GM18520 (cell line): ENCODE measurements around the gene EXOC6.

Source experiments
- ATAC-seq: cut with Tn5 transposase; IDR thresholded peaks from one replicate; pipeline ENCODE4 v1.9.1; 2021; ENCODE audit not compliant: unreplicated experiment

EXOC6 gene, protein sequence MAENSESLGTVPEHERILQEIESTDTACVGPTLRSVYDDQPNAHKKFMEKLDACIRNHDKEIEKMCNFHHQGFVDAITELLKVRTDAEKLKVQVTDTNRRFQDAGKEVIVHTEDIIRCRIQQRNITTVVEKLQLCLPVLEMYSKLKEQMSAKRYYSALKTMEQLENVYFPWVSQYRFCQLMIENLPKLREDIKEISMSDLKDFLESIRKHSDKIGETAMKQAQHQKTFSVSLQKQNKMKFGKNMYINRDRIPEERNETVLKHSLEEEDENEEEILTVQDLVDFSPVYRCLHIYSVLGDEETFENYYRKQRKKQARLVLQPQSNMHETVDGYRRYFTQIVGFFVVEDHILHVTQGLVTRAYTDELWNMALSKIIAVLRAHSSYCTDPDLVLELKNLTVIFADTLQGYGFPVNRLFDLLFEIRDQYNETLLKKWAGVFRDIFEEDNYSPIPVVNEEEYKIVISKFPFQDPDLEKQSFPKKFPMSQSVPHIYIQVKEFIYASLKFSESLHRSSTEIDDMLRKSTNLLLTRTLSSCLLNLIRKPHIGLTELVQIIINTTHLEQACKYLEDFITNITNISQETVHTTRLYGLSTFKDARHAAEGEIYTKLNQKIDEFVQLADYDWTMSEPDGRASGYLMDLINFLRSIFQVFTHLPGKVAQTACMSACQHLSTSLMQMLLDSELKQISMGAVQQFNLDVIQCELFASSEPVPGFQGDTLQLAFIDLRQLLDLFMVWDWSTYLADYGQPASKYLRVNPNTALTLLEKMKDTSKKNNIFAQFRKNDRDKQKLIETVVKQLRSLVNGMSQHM

DNA sequence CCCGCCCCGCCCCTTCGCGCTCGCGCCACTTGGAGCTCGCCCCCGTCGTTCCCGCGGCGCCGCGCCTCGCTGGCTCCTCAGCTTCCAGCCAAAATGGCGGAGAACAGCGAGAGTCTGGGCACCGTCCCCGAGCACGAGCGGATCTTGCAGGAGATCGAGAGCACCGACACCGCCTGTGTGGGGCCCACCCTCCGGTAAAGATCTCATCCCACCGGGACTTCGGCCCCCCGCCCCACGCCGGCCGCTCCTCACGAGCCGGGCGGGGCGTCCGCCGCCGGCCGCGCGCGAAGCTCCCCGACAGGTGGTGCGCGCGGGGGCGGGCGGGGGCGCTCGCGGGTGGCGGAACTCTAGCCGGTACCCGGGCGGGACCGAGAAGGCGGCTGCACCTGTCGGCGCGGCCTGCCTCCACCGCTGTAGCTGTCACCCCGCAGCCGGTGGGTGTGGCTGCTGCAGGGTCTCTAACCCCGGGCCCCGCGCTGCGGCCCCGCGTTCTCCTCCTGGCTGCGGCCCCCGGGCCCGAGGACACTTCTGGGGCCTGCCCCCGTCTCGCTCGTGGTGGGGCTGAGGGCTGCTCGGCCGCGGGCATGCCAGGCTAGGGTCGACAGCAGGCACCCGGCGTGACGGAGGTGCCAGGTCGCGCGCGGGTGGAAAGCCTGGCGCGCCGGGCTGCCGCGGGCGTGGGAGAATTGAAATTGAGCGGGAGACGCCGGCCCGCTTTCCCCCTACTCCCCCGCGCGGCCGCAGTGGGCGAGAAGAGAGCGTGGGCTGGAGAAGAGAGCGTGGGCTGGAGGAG is at the start of gene EXOC6:
TSS of gene EXOC6 (plus strand) at position 80 of the 793 bp plus-strand sequence. CDS start at position 94, 14 bp downstream.
- ATAC-seq = peak; percentile 65

DNA sequence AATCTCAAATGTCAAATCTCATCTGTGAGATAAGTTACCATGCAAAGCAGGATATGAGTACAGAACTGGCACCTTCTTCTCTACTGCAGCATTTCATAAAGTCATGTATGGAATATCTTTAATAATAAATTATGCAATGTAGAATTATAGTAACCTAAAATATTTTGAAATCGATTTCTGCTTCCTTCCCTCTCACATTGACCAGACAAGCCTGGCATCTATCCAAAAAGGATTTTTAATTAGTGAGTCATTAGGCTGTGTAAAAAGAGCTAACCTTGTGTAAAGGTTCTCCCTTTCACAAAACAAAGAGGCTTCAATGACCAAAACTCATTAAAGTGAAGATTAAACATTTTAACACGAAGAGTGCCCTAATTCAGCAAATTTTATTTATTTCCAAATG is 48.8 kb upstream of the EXOC6 start:
- no peak for ATAC-seq

DNA sequence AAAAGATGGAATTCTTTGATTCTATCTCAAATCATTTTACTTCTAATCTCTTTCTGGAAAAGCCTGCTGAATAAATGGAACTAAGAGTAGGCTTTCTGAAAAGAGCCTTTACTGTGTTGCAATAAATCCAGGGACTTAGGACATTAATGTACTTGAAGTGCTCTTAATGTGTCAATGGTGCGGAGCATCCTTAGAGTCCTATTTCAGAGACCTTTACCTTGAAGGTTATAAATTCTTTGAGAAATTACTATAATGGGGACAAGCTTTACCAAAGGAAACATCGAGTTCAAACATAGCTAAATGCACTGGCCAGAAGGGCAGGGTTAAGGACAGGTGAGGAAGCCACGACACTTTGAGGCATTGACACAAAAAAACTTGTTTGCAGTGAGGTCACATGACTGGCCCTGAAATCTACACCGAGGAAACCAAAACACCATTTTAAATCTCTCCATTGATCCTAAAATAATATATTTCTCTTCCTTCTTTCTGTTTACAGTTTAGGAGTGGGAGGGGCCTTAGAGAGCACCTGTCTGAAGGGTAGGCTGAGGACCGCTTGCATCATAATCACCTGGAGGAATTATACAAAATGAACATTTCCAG is 48.1 kb upstream of the EXOC6 start:
- no peak for ATAC-seq

DNA sequence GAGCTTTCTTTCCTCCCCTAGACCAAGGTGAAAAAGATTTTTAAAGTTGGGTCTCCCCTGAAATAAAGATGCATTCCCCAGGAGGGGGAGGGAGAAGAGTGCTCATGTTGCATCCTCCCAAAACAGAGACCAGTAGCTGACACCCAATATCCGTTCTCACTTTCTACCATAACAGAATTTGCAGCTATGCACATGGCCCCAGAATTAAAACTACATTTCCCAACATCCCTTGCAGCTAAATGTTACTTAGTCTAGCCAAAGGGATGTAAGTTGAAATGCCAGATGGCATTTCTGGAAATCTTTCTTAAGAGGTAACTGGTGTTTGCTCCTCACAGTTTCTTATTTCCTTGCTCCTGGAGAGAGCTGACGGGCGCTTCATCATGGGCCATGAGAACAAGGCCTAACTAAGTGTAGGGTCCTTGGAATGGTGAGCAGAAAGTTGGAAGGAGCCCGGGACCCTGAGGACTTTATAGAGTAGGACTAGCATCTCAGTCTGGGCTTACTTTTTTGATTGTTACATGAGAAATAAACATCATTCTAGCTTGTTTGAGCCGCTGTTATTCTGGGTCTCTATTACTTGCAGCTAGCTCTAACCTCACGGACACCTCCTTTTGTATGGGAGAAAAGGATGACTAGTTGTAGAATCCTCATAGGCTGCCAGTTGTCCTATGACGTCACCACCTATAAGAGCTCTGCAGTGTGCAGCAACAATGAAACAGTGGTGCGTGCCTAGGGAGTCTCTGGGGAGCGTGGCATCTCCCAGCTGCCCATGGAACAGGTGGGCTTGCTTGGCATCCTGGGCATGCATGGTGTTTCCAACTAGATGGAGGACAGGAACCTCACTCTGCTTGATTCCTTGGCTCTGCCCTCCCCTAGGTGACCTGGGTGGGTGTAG is 46.1 kb upstream of the EXOC6 start:
- no peak for ATAC-seq

DNA sequence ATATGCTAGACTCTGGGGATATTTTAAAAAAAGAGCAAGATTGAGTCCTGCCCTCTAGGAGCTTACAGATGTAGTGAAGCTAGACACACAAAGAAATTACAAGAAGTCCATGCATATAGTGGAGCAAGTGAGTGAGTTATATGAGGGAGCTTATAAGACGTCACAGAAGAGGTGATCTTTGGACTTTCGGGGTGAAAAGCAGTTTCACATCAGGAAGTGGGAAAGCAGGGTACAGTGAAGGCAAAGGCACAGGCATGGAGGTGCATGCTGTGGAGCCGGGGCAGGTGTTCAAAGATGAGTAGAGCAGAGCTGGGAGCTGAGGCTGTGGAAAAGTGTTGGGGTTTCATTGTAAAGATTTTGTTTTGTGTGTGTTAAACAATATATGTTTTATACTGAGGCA is 38.5 kb upstream of the EXOC6 start:
- no peak for ATAC-seq

DNA sequence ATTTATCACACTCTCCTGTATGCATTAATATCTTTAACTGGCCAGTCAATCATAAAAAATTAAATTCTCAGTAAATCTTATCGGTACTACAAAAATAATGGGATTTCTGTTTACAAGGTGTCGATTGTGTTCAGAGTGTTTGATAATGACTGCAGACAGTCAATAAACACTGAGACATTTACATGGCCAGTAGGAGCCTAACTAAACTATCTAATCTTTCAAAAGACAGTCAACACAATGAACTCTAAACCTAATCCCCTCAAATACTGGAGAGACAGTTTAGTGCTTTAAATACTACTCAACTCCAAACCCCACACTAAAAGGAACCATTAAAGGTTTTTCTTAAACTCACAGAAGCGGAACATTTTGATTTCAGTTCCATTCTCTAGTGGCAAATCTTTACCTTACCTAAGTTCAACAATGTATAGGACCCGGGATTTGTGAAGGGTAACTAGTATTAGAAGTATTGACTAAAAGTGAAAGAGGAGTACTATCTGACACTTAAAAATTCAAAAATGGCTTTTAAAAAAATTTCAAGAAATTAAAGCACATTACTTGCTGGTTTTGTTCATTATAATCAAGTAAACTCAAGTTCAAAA is 37.3 kb upstream of the EXOC6 start:
- ATAC-seq = no peak

DNA sequence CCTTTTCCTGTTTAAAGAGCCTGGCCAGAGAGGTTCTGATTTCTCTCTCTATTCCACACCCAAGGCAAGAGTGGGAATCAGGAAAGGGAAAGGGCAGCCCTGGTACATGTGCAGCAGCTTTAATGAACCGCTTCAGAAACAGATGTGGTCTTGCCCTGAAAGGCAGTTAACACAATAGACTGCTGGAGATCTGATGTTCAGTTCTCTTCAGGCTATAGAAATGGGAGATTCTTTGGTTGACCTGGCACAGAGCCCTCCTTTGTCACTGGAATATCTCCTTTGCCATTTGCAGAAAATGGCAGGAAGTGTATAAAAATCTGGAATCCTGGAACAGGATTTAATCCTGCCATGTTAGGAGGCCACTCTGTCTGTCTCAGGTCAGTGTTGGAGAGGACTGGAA is 36.3 kb upstream of the EXOC6 start:
- ATAC-seq = no peak

DNA sequence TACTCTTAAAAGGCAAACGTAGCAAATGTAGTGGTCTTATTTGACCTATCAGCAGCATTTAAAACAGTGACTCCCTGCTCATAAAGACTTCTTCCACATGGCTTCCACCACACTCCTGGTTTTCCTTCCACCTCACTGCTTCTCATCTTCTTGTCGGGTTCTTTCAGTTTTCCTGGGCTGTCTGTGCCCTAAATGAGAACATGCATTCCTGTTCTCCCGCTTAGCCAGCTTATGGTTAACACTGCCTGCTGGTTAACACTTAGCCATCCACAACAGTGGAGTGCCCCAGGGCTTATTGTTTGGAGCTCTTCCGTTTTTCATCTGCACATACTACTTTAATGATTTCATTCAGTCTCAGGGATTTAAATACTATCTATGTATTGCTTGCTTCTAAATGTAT is 34.3 kb upstream of the EXOC6 start:
- no peak for ATAC-seq

DNA sequence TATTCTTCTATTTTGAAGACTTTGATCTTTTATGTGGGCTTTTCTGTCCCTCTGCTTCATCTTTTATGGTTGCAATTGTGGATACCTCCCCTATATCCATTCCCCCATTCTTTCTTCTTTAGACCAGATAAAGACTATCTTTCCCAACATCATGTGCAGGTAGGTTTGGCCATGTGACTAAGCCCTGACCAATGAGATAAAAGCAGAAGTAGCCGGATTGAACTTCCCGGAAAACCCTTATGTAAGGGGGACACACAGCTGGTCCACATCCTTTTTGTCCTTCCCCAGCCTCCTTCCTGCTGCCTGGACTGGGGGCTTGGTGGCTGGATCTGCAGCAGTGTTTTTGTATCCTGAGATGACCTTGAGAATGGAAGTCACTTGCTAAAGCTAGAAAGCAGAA is 33.5 kb upstream of the EXOC6 start:
- ATAC-seq = no peak

DNA sequence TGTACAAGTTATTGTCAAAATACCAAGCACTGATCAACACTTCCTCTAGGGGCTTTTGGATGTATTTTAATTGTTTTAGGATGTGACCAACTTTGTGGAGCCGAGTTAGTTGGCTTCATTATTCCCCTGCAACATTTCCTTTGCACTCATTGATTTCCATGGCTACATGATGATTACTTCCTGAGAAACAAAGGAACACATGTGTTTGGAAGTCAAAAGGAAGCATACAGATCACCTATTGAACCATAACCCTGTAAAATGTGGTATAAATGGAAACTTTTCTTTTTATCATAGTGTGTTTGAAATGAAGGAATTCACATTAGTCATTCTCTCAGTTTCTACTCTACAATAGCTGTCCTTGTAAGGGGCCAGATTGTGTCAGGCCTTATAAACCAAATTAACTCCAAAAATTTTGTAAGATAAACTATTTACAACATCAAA is 32.2 kb upstream of the EXOC6 start:
- no peak for ATAC-seq

DNA sequence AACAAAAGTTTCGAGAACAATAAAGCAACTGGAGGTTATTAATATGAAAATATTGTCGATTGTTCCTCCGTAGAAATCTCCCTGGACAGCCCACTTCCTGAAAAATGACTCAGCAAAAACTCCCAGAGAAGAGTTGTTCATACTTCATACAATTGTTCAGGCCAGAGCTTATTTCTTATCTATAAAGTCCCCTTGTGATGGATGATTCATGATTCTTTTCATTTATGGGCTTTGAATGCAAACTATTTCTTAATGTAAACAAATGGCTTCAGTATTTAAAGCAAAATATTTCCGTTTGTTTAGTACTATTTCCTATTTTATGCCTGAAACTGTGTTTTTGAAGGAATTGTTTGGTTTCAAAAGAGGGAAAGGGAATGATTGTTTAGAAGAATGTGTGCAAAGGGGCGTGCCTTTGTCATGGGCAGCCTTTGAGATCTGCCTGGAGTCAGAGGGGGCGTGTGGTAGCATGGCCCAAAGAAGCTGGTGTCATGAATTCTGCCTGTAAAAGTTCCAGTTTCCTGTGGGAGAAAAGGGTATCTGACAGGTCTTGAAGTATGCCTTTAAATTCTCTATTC is 26.2 kb upstream of the EXOC6 start:
- no peak for ATAC-seq

DNA sequence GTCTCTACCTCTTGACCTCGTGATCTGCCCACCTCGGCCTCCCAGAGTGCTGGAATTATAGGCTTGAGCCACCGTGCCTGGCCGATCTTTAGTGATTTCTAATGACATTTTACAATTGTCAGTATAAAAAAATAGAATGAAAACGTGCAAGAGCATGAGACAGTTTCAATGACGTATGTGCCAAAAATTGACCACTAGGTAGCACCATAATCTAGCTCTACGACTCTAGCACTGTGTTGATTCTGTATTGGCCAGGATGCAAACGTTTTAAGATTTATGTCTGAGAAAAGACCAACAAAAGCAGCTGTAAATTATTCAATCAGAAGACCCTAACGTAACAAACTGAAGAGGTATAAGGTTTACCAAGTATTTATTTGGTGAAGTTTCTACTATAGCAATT is 25.4 kb upstream of the EXOC6 start:
- no peak for ATAC-seq

DNA sequence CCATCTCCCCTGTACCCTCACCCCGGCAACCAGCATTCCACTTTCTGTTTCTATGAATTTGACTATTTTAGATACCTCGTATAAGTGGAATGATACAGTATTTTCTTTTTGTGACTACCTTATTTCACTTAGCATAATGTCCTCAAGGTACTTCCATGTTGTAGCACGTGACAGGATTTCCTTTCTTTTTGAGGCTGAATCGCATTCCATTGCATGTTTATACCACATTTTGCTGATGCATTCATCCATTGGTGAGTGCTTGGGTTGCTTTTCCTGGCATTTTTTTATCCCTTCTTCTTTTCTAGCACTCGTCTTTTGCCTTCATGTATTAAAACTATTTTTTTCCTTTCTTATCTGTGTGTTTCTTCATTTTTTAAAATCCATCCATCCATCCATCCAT is 22.3 kb upstream of the EXOC6 start:
- no peak for ATAC-seq

DNA sequence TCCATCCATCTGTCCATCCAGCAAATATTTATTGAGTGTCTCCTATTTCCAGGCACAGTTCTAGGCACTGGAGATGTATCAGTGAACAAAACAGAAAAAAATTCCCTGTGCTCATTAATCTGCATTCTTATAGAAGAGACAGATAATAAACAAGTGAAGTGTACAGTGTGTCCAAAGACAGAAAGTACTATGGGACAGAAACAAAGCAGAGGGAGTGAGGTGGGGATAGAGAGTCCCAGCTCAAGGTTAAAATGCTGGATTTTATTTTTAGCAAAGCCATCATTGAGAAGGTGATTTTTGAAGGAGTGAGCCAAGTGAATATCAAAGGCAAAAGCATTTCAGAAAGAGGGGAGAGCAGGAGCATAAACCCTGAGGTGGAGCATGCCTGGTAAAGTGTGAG is 21.8 kb upstream of the EXOC6 start:
- ATAC-seq = no peak

DNA sequence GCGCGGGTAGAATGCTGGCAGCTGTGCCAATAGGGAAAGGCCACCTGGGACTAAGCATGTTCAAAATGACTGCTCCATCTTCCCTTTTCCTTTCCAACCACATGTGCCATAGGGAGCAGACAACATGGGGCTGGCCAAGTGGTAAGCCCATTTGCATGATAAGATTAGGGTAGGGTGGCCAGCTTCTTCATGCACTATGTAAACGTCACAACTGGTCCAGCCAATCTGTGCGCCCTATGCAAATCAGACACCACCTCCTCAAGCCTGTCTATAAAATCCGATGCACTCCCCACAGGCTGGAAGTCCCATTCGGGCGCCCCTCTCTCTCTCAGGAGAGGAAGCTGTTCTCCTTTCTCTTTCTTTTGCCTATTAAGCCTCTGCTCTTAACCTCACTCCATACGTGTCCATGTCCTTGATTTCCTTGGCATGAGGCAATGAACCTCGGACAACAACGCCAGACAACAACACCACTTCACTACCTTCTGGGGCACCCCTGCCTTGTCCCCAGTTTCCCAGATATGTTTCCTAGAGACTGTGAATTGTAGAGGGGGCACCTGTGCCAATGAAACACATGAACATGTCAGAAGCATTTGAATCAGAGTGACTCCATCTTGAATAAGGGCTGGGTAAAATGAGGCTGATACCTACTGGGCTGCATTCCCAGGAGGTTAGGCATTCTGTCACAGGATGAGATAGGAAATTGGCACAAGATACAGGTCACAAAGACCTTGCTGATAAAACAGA is 19.1 kb upstream of the EXOC6 start:
- no peak for ATAC-seq

DNA sequence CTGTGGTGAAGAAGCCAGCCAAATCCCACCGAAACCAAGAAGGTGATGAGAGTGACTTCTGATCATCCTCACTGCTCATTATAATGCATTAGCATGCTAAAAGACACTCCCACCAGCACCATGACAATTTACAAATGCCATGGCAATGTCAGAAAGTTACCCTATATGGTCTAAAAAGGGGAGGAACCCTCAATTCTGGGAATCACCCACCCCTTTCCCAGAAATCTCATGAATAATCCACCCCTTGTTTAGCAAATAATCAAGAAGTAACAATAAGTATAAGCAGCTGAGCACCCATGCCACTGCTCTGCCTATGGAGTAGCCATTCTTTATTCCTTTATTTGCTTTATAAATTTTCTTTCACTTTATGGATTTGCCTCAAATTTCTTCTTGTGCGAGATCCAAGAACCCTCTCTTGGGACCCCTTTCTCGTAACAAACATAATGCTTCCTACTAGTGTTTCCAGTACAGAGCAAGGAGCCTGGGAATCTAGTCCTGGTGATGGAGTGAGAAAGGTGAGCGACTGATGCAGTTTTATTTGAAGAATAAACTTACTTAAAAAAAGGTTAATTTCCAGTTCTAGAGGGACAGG is 18.4 kb upstream of the EXOC6 start:
- no peak for ATAC-seq

DNA sequence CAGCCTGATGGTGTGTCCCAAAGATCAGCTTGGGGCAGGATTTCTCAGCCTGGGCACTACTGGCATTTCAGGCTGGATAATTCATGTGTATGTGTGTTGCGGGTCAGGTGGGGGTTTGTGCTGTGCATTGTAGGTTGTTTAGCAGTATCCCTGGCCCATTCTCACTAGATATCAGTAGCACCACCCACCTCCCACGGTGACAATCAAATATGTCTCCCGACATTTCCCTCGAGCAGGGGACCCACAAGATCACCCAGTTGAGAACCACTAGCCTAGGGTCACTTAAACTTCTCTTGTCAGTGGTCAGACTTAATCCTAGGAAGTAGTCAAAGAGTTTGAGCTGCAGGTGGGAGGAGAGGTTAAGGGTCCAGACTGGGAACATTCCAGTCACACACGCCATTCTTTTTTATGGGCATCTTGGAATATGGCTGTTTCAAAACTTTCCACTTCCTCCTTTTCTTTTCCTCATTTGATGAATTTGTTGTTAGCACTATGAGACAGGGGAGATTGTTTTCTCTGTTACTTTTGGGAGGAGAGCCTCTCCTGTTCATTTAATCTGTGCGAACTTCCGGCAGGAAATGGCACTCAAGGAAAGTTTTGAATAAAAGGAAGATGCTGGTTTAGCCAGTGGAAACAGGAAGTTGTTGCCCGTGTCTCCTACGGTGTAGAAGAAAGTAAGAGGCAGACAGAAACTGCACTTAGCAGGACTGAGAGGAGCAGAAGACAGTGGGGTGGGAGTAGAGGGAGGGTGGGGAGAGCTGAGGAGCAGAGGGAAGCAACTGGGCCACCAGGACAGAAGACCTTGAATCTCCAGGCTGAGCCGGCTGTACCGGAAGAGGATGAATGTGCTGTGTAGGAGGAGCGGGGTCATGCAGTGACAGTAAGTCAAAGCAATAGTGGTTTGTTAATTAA is 17.6 kb upstream of the EXOC6 start:
- ATAC-seq = no peak
